NCI-H1694 (cell line): ENCODE results near the gene STOML1.

Source experiments
- DNase-seq: peaks from one replicate; lab custom pipeline; 2025; lab: John Stamatoyannopoulos, UW

Gene STOML1

GRCh38 chr15:73930371-73930770, 61.7 kb downstream of the STOML1 start:
- DNase-seq, result no peak

- no peak for DNase-seq
These were observed 63.0 kb downstream of the STOML1 start for GRCh38 chr15:73928971-73929627.
